ENCODE data around the gene HELZ.

HELZ gene

DNA sequence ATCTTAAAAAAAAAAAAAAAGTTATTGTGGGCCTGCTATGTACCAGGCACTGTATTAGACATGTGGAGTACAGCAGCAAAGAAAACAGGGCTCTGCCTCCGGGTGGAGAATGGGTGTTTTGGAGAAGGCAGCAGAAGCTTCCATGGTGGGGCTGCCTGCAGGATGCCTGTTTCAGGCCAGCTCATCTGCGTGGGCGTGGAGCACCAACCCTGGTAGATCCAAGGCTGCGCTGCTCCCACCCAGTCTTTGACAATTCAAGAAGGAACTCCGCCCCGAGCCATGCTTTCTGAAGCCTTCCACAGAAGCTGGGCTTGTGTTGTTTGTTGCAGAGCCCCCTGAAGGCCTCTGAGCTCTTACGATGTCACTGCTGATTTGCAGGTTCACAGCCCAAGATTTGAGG lies 223.8 kb downstream of the HELZ start:
- DNase-seq, result no peak

Data from NCI-H2081 (cell line).